WTC11 (cell line): ENCODE results near the gene PLPP3. TPM values are rescaled to one million over a fixed set of nuclear protein-coding genes. Genes with fewer than 3 reads are reported as not detected.

Source experiments
- ATAC-seq: fragments of 200-7000 bp; cut with Tn5 transposase; 2 replicates; pipeline ENCODE4 v1.10.0; 2021; ENCODE audit warnings: mild to moderate bottlenecking, moderate library complexity
- CTCF ChIA-PET: fragments of 300-600 bp; sonication (Branson Sonifier 250); formaldehyde crosslinking; loops from one replicate; lab custom pipeline; 2021; ENCODE audit warnings: antibody characterized with exemption; lab: Charles Lee
- POLR2A ChIA-PET: fragments of 350-600 bp; sonication (Branson Sonifier 250); formaldehyde crosslinking; loops from one replicate; lab custom pipeline; 2021; ENCODE audit warnings: antibody characterized with exemption; lab: Charles Lee
- DNase-seq: peaks from one replicate; pipeline ENCODE4 v3.0.0; 2021; ENCODE audit warnings: low spot score
- H3K27ac Mint-ChIP-seq: 2 replicates; pipeline ENCODE4 v1.8.0; 2021; ENCODE audit warnings: mixed read lengths
- H3K27me3 Mint-ChIP-seq: 2 replicates; pipeline ENCODE4 v1.8.0; 2021; ENCODE audit warnings: low read depth, mild to moderate bottlenecking, moderate library complexity, mixed read lengths
- H3K36me3 Mint-ChIP-seq: 2 replicates; pipeline ENCODE4 v1.8.0; 2021; ENCODE audit warnings: mixed read lengths
- H3K4me1 Mint-ChIP-seq: 2 replicates; pipeline ENCODE4 v1.8.0; 2022; ENCODE audit warnings: mixed read lengths
- H3K4me3 Mint-ChIP-seq: 2 replicates; pipeline ENCODE4 v1.8.0; 2021; ENCODE audit warnings: mild to moderate bottlenecking, moderate library complexity, mixed read lengths
- H3K9me3 Mint-ChIP-seq: 2 replicates; pipeline ENCODE4 v1.8.0; 2021; ENCODE audit warnings: mixed read lengths
- CBFB ChIP-seq: sonication (generic); formaldehyde crosslinking; IDR thresholded peaks from 2 replicates; pipeline ENCODE4 v1.8.1; 2022; ENCODE audit warnings: mild to moderate bottlenecking, low read depth, missing genetic modification reagents
- CREB1 ChIP-seq: sonication (generic); formaldehyde crosslinking; IDR thresholded peaks from 2 replicates; pipeline ENCODE4 v1.8.0; 2023; ENCODE audit warnings: mild to moderate bottlenecking, missing genetic modification reagents
- ELF4 ChIP-seq: sonication (generic); formaldehyde crosslinking; IDR thresholded peaks from 2 replicates; pipeline ENCODE4 v1.8.1; 2022; ENCODE audit warnings: low read depth, mild to moderate bottlenecking, moderate library complexity, missing genetic modification reagents
- ETV6 ChIP-seq: sonication (generic); formaldehyde crosslinking; IDR thresholded peaks from 2 replicates; pipeline ENCODE4 v1.8.1; 2022; ENCODE audit warnings: mild to moderate bottlenecking, missing genetic modification reagents
- FOXP1 ChIP-seq: sonication (generic); formaldehyde crosslinking; IDR thresholded peaks from 2 replicates; pipeline ENCODE4 v1.8.0; 2022; ENCODE audit warnings: missing genetic modification reagents, mild to moderate bottlenecking, moderate library complexity, borderline replicate concordance
- JAZF1 ChIP-seq: fragments of 250-450 bp; sonication (Bioruptor Pico); IDR thresholded peaks from 2 replicates; pipeline ENCODE4 v1.9.0; 2021; ENCODE audit warnings: moderate library complexity, mild to moderate bottlenecking, inconsistent platforms
- JUN ChIP-seq: sonication (generic); formaldehyde crosslinking; IDR thresholded peaks from 2 replicates; pipeline ENCODE4 v1.8.0; 2023; ENCODE audit warnings: mild to moderate bottlenecking, missing genetic modification reagents
- MYBL2 ChIP-seq: sonication (generic); formaldehyde crosslinking; IDR thresholded peaks from 2 replicates; pipeline ENCODE4 v1.8.1; 2023; ENCODE audit warnings: mild to moderate bottlenecking, moderate library complexity, missing genetic modification reagents
- NFATC4 ChIP-seq: fragments of 250-450 bp; sonication (Bioruptor Pico); IDR thresholded peaks from 2 replicates; pipeline ENCODE4 v1.9.0; 2021; ENCODE audit warnings: mild to moderate bottlenecking
- TCF7 ChIP-seq: sonication (generic); formaldehyde crosslinking; IDR thresholded peaks from 2 replicates; pipeline ENCODE4 v1.8.0; 2022; ENCODE audit warnings: mild to moderate bottlenecking, low read depth, missing genetic modification reagents, moderate library complexity
- TEAD4 ChIP-seq: sonication (generic); formaldehyde crosslinking; IDR thresholded peaks from 2 replicates; pipeline ENCODE4 v1.8.0; 2022; ENCODE audit warnings: mild to moderate bottlenecking, missing genetic modification reagents
- ZBTB21 ChIP-seq: sonication (generic); formaldehyde crosslinking; IDR thresholded peaks from 2 replicates; pipeline ENCODE4 v1.8.1; 2023; ENCODE audit warnings: mild to moderate bottlenecking, missing genetic modification reagents, borderline replicate concordance
- ZNF121 ChIP-seq: sonication (generic); formaldehyde crosslinking; IDR thresholded peaks from 2 replicates; pipeline ENCODE4 v1.8.0; 2023; ENCODE audit warnings: missing genetic modification reagents
- ZNF263 ChIP-seq: sonication (generic); formaldehyde crosslinking; IDR thresholded peaks from 2 replicates; pipeline ENCODE4 v1.8.1; 2022; ENCODE audit warnings: low read depth, mild to moderate bottlenecking, moderate library complexity, missing genetic modification reagents
- ZNF317 ChIP-seq: sonication (generic); formaldehyde crosslinking; IDR thresholded peaks from 2 replicates; pipeline ENCODE4 v1.8.1; 2023; ENCODE audit warnings: low read depth, mild to moderate bottlenecking, moderate library complexity, missing genetic modification reagents, borderline replicate concordance
- total RNA-seq: library from RNA; stranded (reverse); gene quantifications from 3 replicates; pipeline ENCODE4 v1.2.3, GENCODE V29; 2021
- TF ChIP-seq, protein P1 (sequence below): sonication (generic); formaldehyde crosslinking; IDR thresholded peaks from 2 replicates; pipeline ENCODE4 v1.8.0; 2022; ENCODE audit warnings: mild to moderate bottlenecking, missing genetic modification reagents
- TF ChIP-seq, protein P2 (sequence below): fragments of 250-450 bp; sonication (Bioruptor Pico); IDR thresholded peaks from 2 replicates; pipeline ENCODE4 v1.8.0; 2021; ENCODE audit warnings: mild to moderate bottlenecking
- TF ChIP-seq, protein P3 (sequence below): fragments of 250-450 bp; sonication (Bioruptor Pico); IDR thresholded peaks from 2 replicates; pipeline ENCODE4 v1.9.0; 2021; ENCODE audit warnings: mild to moderate bottlenecking
- TF ChIP-seq, protein P4 (sequence below): sonication (generic); formaldehyde crosslinking; IDR thresholded peaks from 2 replicates; pipeline ENCODE4 v1.8.1; 2022; ENCODE audit warnings: missing genetic modification reagents, borderline replicate concordance
- TF ChIP-seq, protein P5 (sequence below): sonication (generic); formaldehyde crosslinking; IDR thresholded peaks from 2 replicates; pipeline ENCODE4 v1.8.1; 2023; ENCODE audit warnings: mild to moderate bottlenecking, moderate library complexity, missing genetic modification reagents
- TF ChIP-seq, protein P6 (sequence below): fragments of 200-600 bp; IDR thresholded peaks from 2 replicates; pipeline ENCODE4 v1.8.0; 2022; ENCODE audit warnings: antibody characterized with exemption

PLPP3 gene
- total RNA-seq, 1 experiment from 2014 or later: 31.0 TPM

DNA sequence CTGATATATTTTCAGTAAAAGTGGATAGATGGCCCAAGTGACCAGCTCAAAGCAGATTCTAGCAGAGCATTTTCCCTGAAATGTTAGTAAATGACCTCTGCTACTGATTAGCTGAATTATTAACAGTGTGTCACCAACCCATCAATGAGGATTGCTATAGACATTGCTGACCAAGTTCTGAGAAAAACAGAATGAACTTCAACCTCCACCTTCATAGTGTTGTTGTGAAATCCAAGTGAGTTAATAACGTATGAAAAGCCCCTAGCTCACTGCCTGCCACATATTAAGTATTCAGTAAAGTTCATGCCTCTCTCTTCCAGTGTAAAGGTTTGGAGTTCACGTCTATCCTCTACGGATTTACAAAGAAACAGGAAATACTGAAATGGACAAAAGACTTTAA is 15.8 kb downstream of the PLPP3 start (continued):
- TF ChIP-seq, protein P1, sequence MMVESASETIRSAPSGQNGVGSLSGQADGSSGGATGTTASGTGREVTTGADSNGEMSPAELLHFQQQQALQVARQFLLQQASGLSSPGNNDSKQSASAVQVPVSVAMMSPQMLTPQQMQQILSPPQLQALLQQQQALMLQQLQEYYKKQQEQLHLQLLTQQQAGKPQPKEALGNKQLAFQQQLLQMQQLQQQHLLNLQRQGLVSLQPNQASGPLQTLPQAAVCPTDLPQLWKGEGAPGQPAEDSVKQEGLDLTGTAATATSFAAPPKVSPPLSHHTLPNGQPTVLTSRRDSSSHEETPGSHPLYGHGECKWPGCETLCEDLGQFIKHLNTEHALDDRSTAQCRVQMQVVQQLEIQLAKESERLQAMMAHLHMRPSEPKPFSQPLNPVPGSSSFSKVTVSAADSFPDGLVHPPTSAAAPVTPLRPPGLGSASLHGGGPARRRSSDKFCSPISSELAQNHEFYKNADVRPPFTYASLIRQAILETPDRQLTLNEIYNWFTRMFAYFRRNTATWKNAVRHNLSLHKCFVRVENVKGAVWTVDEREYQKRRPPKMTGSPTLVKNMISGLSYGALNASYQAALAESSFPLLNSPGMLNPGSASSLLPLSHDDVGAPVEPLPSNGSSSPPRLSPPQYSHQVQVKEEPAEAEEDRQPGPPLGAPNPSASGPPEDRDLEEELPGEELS (CRISPR knock-in tag): no peak
- no peak for TF ChIP-seq ZBTB21 (CRISPR knock-in tag)
- TF ChIP-seq CBFB (CRISPR knock-in tag): no peak
- TF ChIP-seq NFATC4: no peak

DNA sequence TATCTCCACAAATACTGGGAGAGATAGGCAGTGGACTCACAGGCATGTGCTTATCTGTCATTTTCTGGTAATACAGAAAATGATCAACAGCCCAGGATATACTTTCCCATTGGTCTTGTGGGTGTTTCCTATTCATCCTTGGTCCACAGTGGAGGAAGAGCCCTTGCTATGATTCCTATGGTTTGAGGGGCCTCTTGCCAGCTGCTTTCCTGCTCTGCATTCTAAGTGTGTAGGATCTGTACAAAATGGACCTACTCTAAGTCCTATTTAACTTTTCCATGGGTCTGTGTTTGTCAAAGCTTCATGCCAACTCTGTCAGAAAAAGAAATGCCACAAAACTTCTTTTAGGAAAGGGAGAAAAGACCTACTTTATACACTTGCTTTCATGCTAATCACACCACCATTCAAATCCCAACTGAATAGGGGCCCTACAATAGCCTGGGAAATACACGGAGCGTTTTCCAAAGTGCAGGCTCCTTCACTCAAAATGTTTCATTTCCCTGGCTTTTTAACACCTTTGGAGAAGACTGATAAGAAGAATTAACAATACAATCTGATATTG is 16.4 kb downstream of the PLPP3 start:
- Mint-ChIP-seq H3K36me3 (peaks cover 5% of the 10 kb centered on the region), H3K27ac (peak overlapping the region; percentile 89), H3K4me1 (peaks cover 86% of the 10 kb centered on the region), H3K27me3 (no peaks in the 10 kb centered on the region), H3K9me3 (peaks cover 4% of the 10 kb centered on the region; the same call in 1 of the 2 replicates), H3K4me3 (peak overlapping the region; percentile 36; the same call in 1 of the 2 replicates)
- DNase-seq: no peak
- ATAC-seq: peak; percentile 10; the same call in 1 of the 2 replicates
- TF ChIP-seq ZBTB21 (CRISPR knock-in tag) (no peak), ZNF317 (CRISPR knock-in tag) (no peak), JAZF1 (no peak), JUN (CRISPR knock-in tag) (no peak), TEAD4 (CRISPR knock-in tag) (no peak), FOXP1 (no peak), CREB1 (CRISPR knock-in tag) (no peak), ZNF263 (CRISPR knock-in tag) (no peak), ELF4 (CRISPR knock-in tag) (no peak), ETV6 (CRISPR knock-in tag) (no peak), ZNF121 (no peak), MYBL2 (CRISPR knock-in tag) (no peak), TCF7 (CRISPR knock-in tag) (no peak)
- TF ChIP-seq, protein P2, sequence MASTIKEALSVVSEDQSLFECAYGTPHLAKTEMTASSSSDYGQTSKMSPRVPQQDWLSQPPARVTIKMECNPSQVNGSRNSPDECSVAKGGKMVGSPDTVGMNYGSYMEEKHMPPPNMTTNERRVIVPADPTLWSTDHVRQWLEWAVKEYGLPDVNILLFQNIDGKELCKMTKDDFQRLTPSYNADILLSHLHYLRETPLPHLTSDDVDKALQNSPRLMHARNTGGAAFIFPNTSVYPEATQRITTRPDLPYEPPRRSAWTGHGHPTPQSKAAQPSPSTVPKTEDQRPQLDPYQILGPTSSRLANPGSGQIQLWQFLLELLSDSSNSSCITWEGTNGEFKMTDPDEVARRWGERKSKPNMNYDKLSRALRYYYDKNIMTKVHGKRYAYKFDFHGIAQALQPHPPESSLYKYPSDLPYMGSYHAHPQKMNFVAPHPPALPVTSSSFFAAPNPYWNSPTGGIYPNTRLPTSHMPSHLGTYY (CRISPR knock-in tag): no peak
- TF ChIP-seq, protein P3, sequence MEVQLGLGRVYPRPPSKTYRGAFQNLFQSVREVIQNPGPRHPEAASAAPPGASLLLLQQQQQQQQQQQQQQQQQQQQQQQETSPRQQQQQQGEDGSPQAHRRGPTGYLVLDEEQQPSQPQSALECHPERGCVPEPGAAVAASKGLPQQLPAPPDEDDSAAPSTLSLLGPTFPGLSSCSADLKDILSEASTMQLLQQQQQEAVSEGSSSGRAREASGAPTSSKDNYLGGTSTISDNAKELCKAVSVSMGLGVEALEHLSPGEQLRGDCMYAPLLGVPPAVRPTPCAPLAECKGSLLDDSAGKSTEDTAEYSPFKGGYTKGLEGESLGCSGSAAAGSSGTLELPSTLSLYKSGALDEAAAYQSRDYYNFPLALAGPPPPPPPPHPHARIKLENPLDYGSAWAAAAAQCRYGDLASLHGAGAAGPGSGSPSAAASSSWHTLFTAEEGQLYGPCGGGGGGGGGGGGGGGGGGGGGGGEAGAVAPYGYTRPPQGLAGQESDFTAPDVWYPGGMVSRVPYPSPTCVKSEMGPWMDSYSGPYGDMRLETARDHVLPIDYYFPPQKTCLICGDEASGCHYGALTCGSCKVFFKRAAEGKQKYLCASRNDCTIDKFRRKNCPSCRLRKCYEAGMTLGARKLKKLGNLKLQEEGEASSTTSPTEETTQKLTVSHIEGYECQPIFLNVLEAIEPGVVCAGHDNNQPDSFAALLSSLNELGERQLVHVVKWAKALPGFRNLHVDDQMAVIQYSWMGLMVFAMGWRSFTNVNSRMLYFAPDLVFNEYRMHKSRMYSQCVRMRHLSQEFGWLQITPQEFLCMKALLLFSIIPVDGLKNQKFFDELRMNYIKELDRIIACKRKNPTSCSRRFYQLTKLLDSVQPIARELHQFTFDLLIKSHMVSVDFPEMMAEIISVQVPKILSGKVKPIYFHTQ (CRISPR knock-in tag): no peak
- TF ChIP-seq, protein P4, sequence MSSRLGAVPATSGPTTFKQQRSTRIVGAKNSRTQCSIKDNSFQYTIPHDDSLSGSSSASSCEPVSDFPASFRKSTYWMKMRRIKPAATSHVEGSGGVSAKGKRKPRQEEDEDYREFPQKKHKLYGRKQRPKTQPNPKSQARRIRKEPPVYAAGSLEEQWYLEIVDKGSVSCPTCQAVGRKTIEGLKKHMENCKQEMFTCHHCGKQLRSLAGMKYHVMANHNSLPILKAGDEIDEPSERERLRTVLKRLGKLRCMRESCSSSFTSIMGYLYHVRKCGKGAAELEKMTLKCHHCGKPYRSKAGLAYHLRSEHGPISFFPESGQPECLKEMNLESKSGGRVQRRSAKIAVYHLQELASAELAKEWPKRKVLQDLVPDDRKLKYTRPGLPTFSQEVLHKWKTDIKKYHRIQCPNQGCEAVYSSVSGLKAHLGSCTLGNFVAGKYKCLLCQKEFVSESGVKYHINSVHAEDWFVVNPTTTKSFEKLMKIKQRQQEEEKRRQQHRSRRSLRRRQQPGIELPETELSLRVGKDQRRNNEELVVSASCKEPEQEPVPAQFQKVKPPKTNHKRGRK (CRISPR knock-in tag): no peak
- TF ChIP-seq, protein P5, sequence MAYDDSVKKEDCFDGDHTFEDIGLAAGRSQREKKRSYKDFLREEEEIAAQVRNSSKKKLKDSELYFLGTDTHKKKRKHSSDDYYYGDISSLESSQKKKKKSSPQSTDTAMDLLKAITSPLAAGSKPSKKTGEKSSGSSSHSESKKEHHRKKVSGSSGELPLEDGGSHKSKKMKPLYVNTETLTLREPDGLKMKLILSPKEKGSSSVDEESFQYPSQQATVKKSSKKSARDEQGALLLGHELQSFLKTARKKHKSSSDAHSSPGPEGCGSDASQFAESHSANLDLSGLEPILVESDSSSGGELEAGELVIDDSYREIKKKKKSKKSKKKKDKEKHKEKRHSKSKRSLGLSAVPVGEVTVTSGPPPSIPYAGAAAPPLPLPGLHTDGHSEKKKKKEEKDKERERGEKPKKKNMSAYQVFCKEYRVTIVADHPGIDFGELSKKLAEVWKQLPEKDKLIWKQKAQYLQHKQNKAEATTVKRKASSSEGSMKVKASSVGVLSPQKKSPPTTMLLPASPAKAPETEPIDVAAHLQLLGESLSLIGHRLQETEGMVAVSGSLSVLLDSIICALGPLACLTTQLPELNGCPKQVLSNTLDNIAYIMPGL: no peak
- TF ChIP-seq, protein P6, sequence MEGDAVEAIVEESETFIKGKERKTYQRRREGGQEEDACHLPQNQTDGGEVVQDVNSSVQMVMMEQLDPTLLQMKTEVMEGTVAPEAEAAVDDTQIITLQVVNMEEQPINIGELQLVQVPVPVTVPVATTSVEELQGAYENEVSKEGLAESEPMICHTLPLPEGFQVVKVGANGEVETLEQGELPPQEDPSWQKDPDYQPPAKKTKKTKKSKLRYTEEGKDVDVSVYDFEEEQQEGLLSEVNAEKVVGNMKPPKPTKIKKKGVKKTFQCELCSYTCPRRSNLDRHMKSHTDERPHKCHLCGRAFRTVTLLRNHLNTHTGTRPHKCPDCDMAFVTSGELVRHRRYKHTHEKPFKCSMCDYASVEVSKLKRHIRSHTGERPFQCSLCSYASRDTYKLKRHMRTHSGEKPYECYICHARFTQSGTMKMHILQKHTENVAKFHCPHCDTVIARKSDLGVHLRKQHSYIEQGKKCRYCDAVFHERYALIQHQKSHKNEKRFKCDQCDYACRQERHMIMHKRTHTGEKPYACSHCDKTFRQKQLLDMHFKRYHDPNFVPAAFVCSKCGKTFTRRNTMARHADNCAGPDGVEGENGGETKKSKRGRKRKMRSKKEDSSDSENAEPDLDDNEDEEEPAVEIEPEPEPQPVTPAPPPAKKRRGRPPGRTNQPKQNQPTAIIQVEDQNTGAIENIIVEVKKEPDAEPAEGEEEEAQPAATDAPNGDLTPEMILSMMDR: no peak
- POLR2A ChIA-PET: interaction anchor here (0.6 kb wide), 1 partner anchor 42 kb away, joined by 6 read pairs; no protein-coding TSS in a partner anchor
- CTCF ChIA-PET: interaction anchor here (1.3 kb wide), 1 partner anchor 15 kb away, joined by 3 read pairs; no protein-coding TSS in a partner anchor
